Measurements from ENCODE around the gene BET1L.

The BET1L gene

GRCh38 chr11:227824-228379 is 20.7 kb upstream of the BET1L start:
- no peak overlapping the region for H3K4me3 ChIP-seq (replicated peaks; ENCODE audit: low read depth, low read length)
- TF ChIP-seq CTCF (IDR thresholded peaks at IDR 0.05; ENCODE audit: low read length, missing control alignments), result no peak
- DNase-seq (ENCODE audit: low read depth), result no peak

- H3K4me3 ChIP-seq (replicated peaks; ENCODE audit: low read depth, low read length), result no peak overlapping the region
- DNase-seq (ENCODE audit: low read depth), result peak; percentile 25
- no peak for TF ChIP-seq CTCF (IDR thresholded peaks at IDR 0.05; ENCODE audit: low read length, missing control alignments)
These were observed 18.7 kb upstream of the BET1L start for GRCh38 chr11:225734-226453.

GRCh38 chr11:224424-224823 is 17.2 kb upstream of the BET1L start:
- no peak for TF ChIP-seq CTCF (IDR thresholded peaks at IDR 0.05; ENCODE audit: low read length, missing control alignments)
- DNase-seq (ENCODE audit: low read depth), result no peak
- no peak overlapping the region for H3K4me3 ChIP-seq (replicated peaks; ENCODE audit: low read depth, low read length)

- H3K4me3 ChIP-seq (replicated peaks; ENCODE audit: low read depth, low read length), result no peak overlapping the region
- TF ChIP-seq CTCF (IDR thresholded peaks at IDR 0.05; ENCODE audit: low read length, missing control alignments), result no peak
- no peak for DNase-seq (ENCODE audit: low read depth)
These were observed 16.7 kb upstream of the BET1L start for GRCh38 chr11:223884-224283.

GRCh38 chr11:223026-223789 is 16.0 kb upstream of the BET1L start:
- no peak for TF ChIP-seq CTCF (IDR thresholded peaks at IDR 0.05; ENCODE audit: low read length, missing control alignments)
- H3K4me3 ChIP-seq (replicated peaks; ENCODE audit: low read depth, low read length), result no peak overlapping the region
- DNase-seq (ENCODE audit: low read depth), result no peak

GRCh38 chr11:221998-222789 is 15.0 kb upstream of the BET1L start:
- TF ChIP-seq CTCF (IDR thresholded peaks at IDR 0.05; ENCODE audit: low read length, missing control alignments), result no peak
- no peak overlapping the region for H3K4me3 ChIP-seq (replicated peaks; ENCODE audit: low read depth, low read length)
- no peak for DNase-seq (ENCODE audit: low read depth)

Measured in fibroblast of pulmonary artery (primary cell).